ENCODE data around the gene ERGIC1.
A peak's percentile ranks its signal among the peaks of the same experiment; 100 is the strongest.

Gene ERGIC1

DNA sequence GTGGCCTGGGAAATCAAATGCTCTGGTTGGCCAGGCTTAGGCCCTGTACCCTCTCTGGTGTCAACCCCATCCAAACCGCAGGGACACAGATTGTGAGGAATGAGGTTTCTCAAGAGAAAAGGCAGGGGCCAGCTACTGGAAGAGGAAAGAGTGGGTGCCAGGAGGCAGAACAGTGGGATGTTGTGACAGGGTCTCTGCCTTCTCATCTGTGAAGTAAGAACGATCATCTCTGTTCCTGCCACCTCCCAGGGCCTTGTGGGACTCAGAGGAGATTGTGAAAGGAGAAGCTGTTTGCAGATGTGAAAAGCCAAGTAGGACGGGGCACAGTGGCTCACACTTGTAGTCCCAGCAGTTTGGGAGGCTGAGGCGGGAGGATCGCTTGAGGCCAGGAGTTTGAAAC is 102.3 kb downstream of the ERGIC1 start:
- Histone ChIP-seq H3K9ac (ENCODE audit: low read length) (no peak overlapping the region), H3F3A (ENCODE audit: insufficient read depth) (no peaks in the 10 kb centered on the region), H3K79me2 (ENCODE audit: insufficient read depth, low read length) (no peaks in the 10 kb centered on the region), H3K9me2 (replicated peaks; ENCODE audit: insufficient read depth, low read length) (no peaks in the 10 kb centered on the region), H3K4me2 (ENCODE audit: low read depth, low read length, poor library complexity, severe bottlenecking) (no peak overlapping the region), H3K9me3 (ENCODE audit: insufficient read depth, low read length) (no peaks in the 10 kb centered on the region), H2AFZ (ENCODE audit: low read depth, low read length, severe bottlenecking) (no peak overlapping the region), H3K36me3 (ENCODE audit: low read length) (no peaks in the 10 kb centered on the region), H3K27me3 (ENCODE audit: low read length) (no peaks in the 10 kb centered on the region), H3K4me3 (ENCODE audit: insufficient read depth, low read length, poor library complexity, severe bottlenecking) (no peak overlapping the region), H3K27ac (ENCODE audit: low read depth, low read length) (no peak overlapping the region), H4K20me1 (ENCODE audit: low read depth, low read length) (no peaks in the 10 kb centered on the region)
- TF ChIP-seq CTCF (IDR thresholded peaks at IDR 0.05; ENCODE audit: insufficient read depth, low read length, poor library complexity, severe bottlenecking) (no peak), EZH2phosphoT487 (conservative IDR thresholded peaks at IDR 0.05; ENCODE audit: low read length) (no peak)

DNA sequence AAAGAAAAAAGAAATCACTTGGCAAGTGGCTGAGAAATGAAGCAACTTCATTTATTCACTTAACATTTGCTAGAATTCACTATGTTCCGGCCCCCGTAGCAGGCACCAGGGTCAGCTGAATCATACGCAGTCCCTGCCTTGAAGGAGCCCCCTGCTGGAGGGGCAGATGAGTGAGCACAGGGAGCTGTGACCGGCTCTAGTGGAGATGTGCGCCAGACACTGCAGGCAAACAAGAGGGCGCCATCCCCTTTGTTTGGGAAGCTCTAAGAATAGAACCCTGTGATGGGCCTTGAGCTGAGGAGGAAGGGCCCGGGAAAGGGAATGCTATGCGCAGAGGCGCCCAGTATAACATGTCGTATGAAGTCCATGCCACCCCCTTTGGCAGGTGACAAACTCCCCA is 105.0 kb downstream of the ERGIC1 start:
- Histone ChIP-seq H3K4me2 (ENCODE audit: low read depth, low read length, poor library complexity, severe bottlenecking) (no peak overlapping the region), H3K27me3 (ENCODE audit: low read length) (no peaks in the 10 kb centered on the region), H3K4me3 (ENCODE audit: insufficient read depth, low read length, poor library complexity, severe bottlenecking) (no peak overlapping the region), H3K27ac (ENCODE audit: low read depth, low read length) (no peak overlapping the region), H4K20me1 (ENCODE audit: low read depth, low read length) (no peaks in the 10 kb centered on the region), H3K9me3 (ENCODE audit: insufficient read depth, low read length) (no peaks in the 10 kb centered on the region), H2AFZ (ENCODE audit: low read depth, low read length, severe bottlenecking) (no peak overlapping the region), H3K9me2 (replicated peaks; ENCODE audit: insufficient read depth, low read length) (no peaks in the 10 kb centered on the region), H3F3A (ENCODE audit: insufficient read depth) (no peaks in the 10 kb centered on the region), H3K9ac (ENCODE audit: low read length) (no peak overlapping the region), H3K79me2 (ENCODE audit: insufficient read depth, low read length) (no peaks in the 10 kb centered on the region), H3K36me3 (ENCODE audit: low read length) (no peaks in the 10 kb centered on the region)
- TF ChIP-seq EZH2phosphoT487 (conservative IDR thresholded peaks at IDR 0.05; ENCODE audit: low read length): no peak
- TF ChIP-seq CTCF (IDR thresholded peaks at IDR 0.05; ENCODE audit: insufficient read depth, low read length, poor library complexity, severe bottlenecking): peak; percentile 16

DNA sequence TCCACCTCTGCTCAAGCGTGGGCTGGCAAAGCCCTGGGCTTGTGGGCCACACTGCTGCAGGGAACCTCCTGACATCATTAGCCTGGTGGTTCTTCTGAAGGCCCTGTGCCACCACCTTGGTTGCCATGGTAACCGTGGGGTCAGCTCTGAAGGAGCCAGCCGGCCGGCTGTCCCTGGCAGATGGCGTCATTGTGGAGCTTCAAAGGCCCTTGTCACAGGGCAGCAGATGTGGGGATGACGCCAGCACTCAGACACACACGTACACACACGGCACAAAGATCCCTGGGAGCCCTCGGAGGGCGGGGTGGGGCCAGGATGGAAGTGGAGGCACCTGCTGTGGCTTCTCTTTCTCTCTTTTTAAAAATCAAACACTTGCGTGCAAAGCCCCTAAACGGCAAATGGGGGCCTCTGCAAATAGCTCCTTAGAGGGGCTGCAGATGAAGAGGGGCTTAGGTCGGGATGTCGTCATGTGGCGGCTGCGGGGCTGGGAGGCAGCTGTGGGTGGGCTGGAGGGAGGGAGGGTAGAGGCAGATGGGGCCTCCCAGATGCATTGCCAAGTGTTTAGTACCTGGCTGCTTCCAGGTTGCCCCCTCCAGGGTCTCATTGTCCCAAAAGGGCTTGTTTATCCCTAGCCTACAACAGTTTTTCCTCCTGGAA is 105.7 kb downstream of the ERGIC1 start:
- H3K4me3 ChIP-seq (ENCODE audit: insufficient read depth, low read length, poor library complexity, severe bottlenecking): no peak overlapping the region
- H3K36me3 ChIP-seq (ENCODE audit: low read length): no peaks in the 10 kb centered on the region
- no peak overlapping the region for H3K27ac ChIP-seq (ENCODE audit: low read depth, low read length)
- H3K9me3 ChIP-seq (ENCODE audit: insufficient read depth, low read length): no peaks in the 10 kb centered on the region
- H3K79me2 ChIP-seq (ENCODE audit: insufficient read depth, low read length): no peaks in the 10 kb centered on the region
- H3F3A ChIP-seq (ENCODE audit: insufficient read depth): no peaks in the 10 kb centered on the region
- H3K9me2 ChIP-seq (replicated peaks; ENCODE audit: insufficient read depth, low read length): no peaks in the 10 kb centered on the region
- H3K4me2 ChIP-seq (ENCODE audit: low read depth, low read length, poor library complexity, severe bottlenecking): no peak overlapping the region
- no peak for TF ChIP-seq EZH2phosphoT487 (conservative IDR thresholded peaks at IDR 0.05; ENCODE audit: low read length)
- TF ChIP-seq CTCF (IDR thresholded peaks at IDR 0.05; ENCODE audit: insufficient read depth, low read length, poor library complexity, severe bottlenecking): no peak
- H3K9ac ChIP-seq (ENCODE audit: low read length): no peak overlapping the region
- H2AFZ ChIP-seq (ENCODE audit: low read depth, low read length, severe bottlenecking): no peak overlapping the region
- no peaks in the 10 kb centered on the region for H4K20me1 ChIP-seq (ENCODE audit: low read depth, low read length)
- no peaks in the 10 kb centered on the region for H3K27me3 ChIP-seq (ENCODE audit: low read length)
